Mucosa of descending colon (tissue), 3 donors: Measurements from ENCODE around the gene NUDCD2. TPM values are rescaled to one million over a fixed set of nuclear protein-coding genes. Genes with fewer than 3 reads are reported as not detected.
"Not testable (repeated sequence)": the region's sequence is repeated elsewhere in the genome, so short reads cannot be mapped to it uniquely, and the experiment has no call there.

Experiments used
- ATAC-seq: fragments of 200-7000 bp; cut with Tn5 transposase; one replicate; pipeline ENCODE4 v1.9.1; 2020; ENCODE audit warnings: mild to moderate bottlenecking, moderate library complexity
- DNase-seq, 3 donors: peaks; one replicate each; pipeline ENCODE4 v3.0.0-alpha.2; 2020
- H3K36me3 ChIP-seq: fragments of 200-600 bp; one replicate; pipeline ENCODE4 v1.8.0; 2021; ENCODE audit warnings: low read depth, mild to moderate bottlenecking
- H3K4me1 ChIP-seq: fragments of 200-600 bp; one replicate; pipeline ENCODE4 v1.8.0; 2021; ENCODE audit warnings: low read depth, mild to moderate bottlenecking
- H3K4me3 ChIP-seq: fragments of 200-600 bp; one replicate; pipeline ENCODE4 v1.8.0; 2021; ENCODE audit warnings: mild to moderate bottlenecking
- H3K9me3 ChIP-seq: fragments of 200-600 bp; one replicate; pipeline ENCODE4 v1.8.0; 2021; ENCODE audit warnings: mild to moderate bottlenecking
- CTCF ChIP-seq: fragments of 200-600 bp; IDR thresholded peaks from one replicate; pipeline ENCODE4 v1.8.0; 2022; ENCODE audit warnings: antibody characterized with exemption, mild to moderate bottlenecking
- intact Hi-C, 2 donors: fragments of 100-400 bp; cut with DNase I in 1 of 2; cut with micrococcal nuclease in 1 of 2; formaldehyde crosslinking; loops; one replicate each; pipeline versions ENCODE4 v1.11.0 to v1.11.1; 2022; cut with DNase I, micrococcal nuclease
- total RNA-seq, 3 donors: library from RNA; stranded (reverse); fragmentation: NEBNext Ultra II Directional in 2 of 3; extraction: Animal tissue kit (Norgen Biotek cat#: 25700) in 2 of 3; gene quantifications; one replicate each; pipeline versions ENCODE4 v1.2.1 to v1.2.4, GENCODE V29; 2021 to 2023
- donor health status: DM: no; HTN: no; CAD: no; lungs with moderate emphysema.
- donor health status: DM: no; HTN: no; CAD: no.
- donor health status: DM: no; HTN: yes; CAD: no.

The NUDCD2 gene
- total RNA-seq, 3 donors from 2014 or later = 17.5 to 24.1 (median 21.7) TPM

GRCh38 chr5:163460562-163461171 lies 765 bp upstream of the NUDCD2 start, which contains the start of gene HMMR:
Gene HMMR (plus strand): TSS chr5:163460632. CDS start chr5:163460693, 61 bp downstream.
- Histone ChIP-seq H3K4me3 (peak within 1 kb of the TSS; percentile 38), H3K4me1 (peaks cover 5% of the 10 kb centered on the region), H3K36me3 (no peaks in the 10 kb centered on the region), H3K9me3 (no peaks in the 10 kb centered on the region)
- no peak for TF ChIP-seq CTCF
- no peak for ATAC-seq
- DNase-seq = no peak
- intact Hi-C loops = no loop called here

- no peak for TF ChIP-seq CTCF
- DNase-seq (no peak), ATAC-seq (peak; percentile 1)
- Histone ChIP-seq H3K4me3 (peak overlapping the region; percentile 38), H3K36me3 (no peaks in the 10 kb centered on the region), H3K9me3 (no peaks in the 10 kb centered on the region), H3K4me1 (peaks cover 5% of the 10 kb centered on the region)
- intact Hi-C loops = no loop called here
Observed at GRCh38 chr5:163459462-163459818, 462 bp downstream of the NUDCD2 start.

DNA sequence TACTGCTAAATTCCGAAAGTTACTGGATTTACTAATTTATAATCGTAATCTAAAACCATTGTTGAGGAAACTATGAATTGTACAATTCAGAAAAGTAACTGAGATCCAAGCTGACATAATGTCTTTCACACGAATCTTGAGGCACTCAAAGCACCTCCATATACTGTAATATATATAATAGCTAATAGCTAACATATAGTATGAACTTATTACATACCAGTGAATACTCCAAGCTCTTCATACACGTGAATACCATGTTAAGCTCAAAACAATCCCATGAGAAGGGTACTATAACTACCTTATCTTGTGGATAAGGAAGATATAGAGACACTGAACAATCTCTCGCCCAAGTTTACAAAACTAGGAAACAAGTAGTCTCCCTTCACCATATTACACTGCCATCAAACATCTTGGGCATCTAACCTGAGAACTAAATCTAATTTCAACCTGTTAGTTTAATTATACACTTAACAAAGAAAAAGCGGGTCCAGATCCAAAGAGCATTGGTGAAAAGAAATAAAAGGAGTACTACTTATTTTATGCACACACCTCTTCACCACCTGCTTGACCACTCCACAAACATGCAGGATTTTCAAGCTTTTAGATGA lies 1.0 kb downstream of the NUDCD2 start:
- H3K9me3 ChIP-seq = no peaks in the 10 kb centered on the region
- no peaks in the 10 kb centered on the region for H3K36me3 ChIP-seq
- intact Hi-C loops = no loop called here
- peaks cover 5% of the 10 kb centered on the region for H3K4me1 ChIP-seq
- TF ChIP-seq CTCF = no peak
- peak overlapping the region; percentile 38 for H3K4me3 ChIP-seq
- no peak for DNase-seq
- no peak for ATAC-seq

DNA sequence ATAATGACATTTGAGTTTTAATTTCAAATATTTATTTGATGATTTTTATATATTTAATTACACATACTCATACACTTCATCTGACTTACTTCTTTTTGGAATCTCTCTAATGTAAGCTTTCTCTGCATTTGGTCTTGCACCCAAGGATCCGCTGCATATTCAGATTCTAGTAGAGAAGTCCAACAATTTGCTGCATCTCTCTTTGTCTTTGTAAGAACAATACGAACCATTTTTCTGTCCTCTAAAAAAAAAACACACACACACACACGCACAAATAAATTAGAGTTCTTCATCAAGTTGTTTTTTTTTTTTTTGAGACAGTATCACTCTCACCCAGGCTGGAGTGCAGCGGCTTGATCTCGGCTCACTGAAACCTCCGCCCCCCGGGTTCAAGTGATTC lies 3.1 kb downstream of the NUDCD2 start:
- ATAC-seq (no peak), DNase-seq (no peak)
- Histone ChIP-seq H3K4me3 (no peak overlapping the region), H3K4me1 (peaks cover 5% of the 10 kb centered on the region), H3K36me3 (no peaks in the 10 kb centered on the region), H3K9me3 (no peaks in the 10 kb centered on the region)
- intact Hi-C loops = no loop called here
- no peak for TF ChIP-seq CTCF

DNA sequence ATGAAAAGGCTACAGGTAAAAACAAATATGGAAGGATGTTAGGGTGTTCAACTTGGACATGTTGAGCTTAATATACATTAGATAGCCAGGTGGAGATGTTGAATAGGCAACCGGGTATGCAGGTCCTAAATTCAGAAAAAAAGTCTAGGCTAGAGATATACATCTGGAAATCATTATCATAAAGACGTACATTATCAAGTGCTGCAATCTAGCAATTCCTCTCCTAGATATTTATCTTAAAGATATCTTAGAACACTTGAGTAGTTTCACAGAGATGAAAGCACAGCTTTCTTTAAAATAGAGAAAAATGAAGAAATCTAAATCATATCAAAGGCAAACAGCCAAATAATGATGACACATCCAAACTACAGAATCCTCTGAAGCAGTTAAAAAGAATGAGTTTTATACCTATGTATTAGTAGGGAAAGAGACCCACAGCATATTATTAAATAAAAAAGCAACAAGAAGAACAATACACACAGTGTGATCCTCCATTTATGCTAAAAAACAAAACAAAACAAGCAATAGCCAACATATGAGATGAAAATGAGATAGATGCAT lies 3.8 kb downstream of the NUDCD2 start:
- DNase-seq (no peak), ATAC-seq (no peak)
- no peaks in the 10 kb centered on the region for H3K9me3 ChIP-seq
- H3K36me3 ChIP-seq = no peaks in the 10 kb centered on the region
- no peak overlapping the region for H3K4me3 ChIP-seq
- TF ChIP-seq CTCF = no peak
- peaks cover 5% of the 10 kb centered on the region for H3K4me1 ChIP-seq
- intact Hi-C loops = no loop called here

GRCh38 chr5:163455406-163455805 lies 4.5 kb downstream of the NUDCD2 start:
- not testable (repeated sequence) for H3K9me3 ChIP-seq

More at GRCh38 chr5:163455406-163455805, 4.5 kb downstream of the NUDCD2 start:
- H3K36me3 ChIP-seq, H3K4me3 ChIP-seq, ATAC-seq, H3K4me1 ChIP-seq, DNase-seq, intact Hi-C loops: not testable (repeated sequence)
